Gastrocnemius medialis (tissue), 4 donors: ENCODE results near the gene RASAL2.

Source experiments
- CTCF ChIP-seq, 5 experiments: fragments of 450-650 bp in 3 of 5; fragments of 200-600 bp in 2 of 5; sonication (generic) in 2 of 5; IDR thresholded peaks in 4 of 5; conservative IDR thresholded peaks in 1 of 5; 1 replicate in 4 of 5; 2 replicates in 1 of 5; pipeline ENCODE4 v1.5.1; 2016 to 2019; ENCODE audit warnings: antibody characterized with exemption in 5 of 5, mild to moderate bottlenecking in 3 of 5, moderate library complexity in 3 of 5
- POLR2A ChIP-seq, 2 donors: fragments of 450-650 bp; IDR thresholded peaks; one replicate each; pipeline ENCODE4 v1.6.1; 2017; ENCODE audit warnings: antibody characterized with exemption in 2 of 2, mild to moderate bottlenecking in 2 of 2, moderate library complexity in 2 of 2

GRCh38 chr1:178051071-178051470 is 42.8 kb upstream of the RASAL2 start:
- TF ChIP-seq CTCF (IDR thresholded peaks at IDR 0.05 in 4 of 5, conservative IDR thresholded peaks at IDR 0.05 in 1 of 5) (no peak), POLR2A (IDR thresholded peaks at IDR 0.05) (no peak)
